HG02610 (cell line): Measurements from ENCODE around the gene CRHBP.
"Not testable (repeated sequence)": the region's sequence is repeated elsewhere in the genome, so short reads cannot be mapped to it uniquely, and the experiment has no call there.

Experiments used
- ATAC-seq: cut with Tn5 transposase; IDR thresholded peaks from one replicate; pipeline ENCODE4 v1.9.1; 2021; ENCODE audit warnings: mild to moderate bottlenecking, moderate library complexity; ENCODE audit not compliant: unreplicated experiment

The CRHBP gene

GRCh38 chr5:76958991-76959767, 6.3 kb downstream of the CRHBP start:
- ATAC-seq, result no peak

GRCh38 chr5:76960004-76960625, 7.3 kb downstream of the CRHBP start:
- ATAC-seq, result peak; percentile 56

GRCh38 chr5:76964060-76964459, 11.2 kb downstream of the CRHBP start:
- no peak for ATAC-seq

- ATAC-seq, result no peak
Observed at GRCh38 chr5:76971511-76971910, 18.7 kb downstream of the CRHBP start.

GRCh38 chr5:76972689-76973088, 19.8 kb downstream of the CRHBP start:
- no peak for ATAC-seq

- ATAC-seq, result no peak
Observed at GRCh38 chr5:76974785-76975184, 21.9 kb downstream of the CRHBP start.

- no peak for ATAC-seq
Observed at GRCh38 chr5:76978869-76979268, 26.0 kb downstream of the CRHBP start.

- no peak for ATAC-seq
Observed at GRCh38 chr5:76980518-76981144, 27.8 kb downstream of the CRHBP start.

- ATAC-seq, result no peak
Observed at GRCh38 chr5:76982450-76982849, 29.6 kb downstream of the CRHBP start.

- ATAC-seq, result no peak
Observed at GRCh38 chr5:76983468-76983867, 30.6 kb downstream of the CRHBP start.

GRCh38 chr5:76986825-76987526, 34.1 kb downstream of the CRHBP start:
- ATAC-seq, result no peak

- ATAC-seq, result no peak
Observed at GRCh38 chr5:76990899-76991459, 38.1 kb downstream of the CRHBP start.

GRCh38 chr5:76993436-76993835, 40.6 kb downstream of the CRHBP start:
- not testable (repeated sequence) for ATAC-seq

GRCh38 chr5:76994337-76994736, 41.5 kb downstream of the CRHBP start:
- ATAC-seq, result no peak

GRCh38 chr5:76998251-76998650, 45.4 kb downstream of the CRHBP start:
- not testable (repeated sequence) for ATAC-seq

- no peak for ATAC-seq
Observed at GRCh38 chr5:76999451-76999850, 46.6 kb downstream of the CRHBP start.

- no peak for ATAC-seq
Observed at GRCh38 chr5:77003246-77003645, 50.4 kb downstream of the CRHBP start.

- ATAC-seq, result no peak
Observed at GRCh38 chr5:77006124-77006523, 53.3 kb downstream of the CRHBP start.

- ATAC-seq, result no peak
Observed at GRCh38 chr5:77008413-77008812, 55.6 kb downstream of the CRHBP start.

- no peak for ATAC-seq
Observed at GRCh38 chr5:77010243-77010642, 57.4 kb downstream of the CRHBP start.

GRCh38 chr5:77011498-77011897, 58.7 kb downstream of the CRHBP start:
- no peak for ATAC-seq
